Liver (tissue), 9 donors: ENCODE measurements around the gene PEF1. TPM values are rescaled to one million over a fixed set of nuclear protein-coding genes. Genes with fewer than 3 reads are reported as not detected.

ENCODE experiments used
- DNase-seq: peaks from one replicate; pipeline ENCODE4 v3.0.0-alpha.2; 2017; ENCODE audit warnings: low spot score
- H3K27ac ChIP-seq, 2 donors: one replicate each; pipeline ENCODE4 v1.7.0; 2013; ENCODE audit warnings: inconsistent platforms in 2 of 2, low read length in 2 of 2, control low read depth in 1 of 2, low read depth in 1 of 2, mild to moderate bottlenecking in 1 of 2
- H3K27me3 ChIP-seq, 4 donors: one replicate each; pipeline versions ENCODE4 v1.6.1 to v1.7.0; 2013; ENCODE audit warnings: low read length in 3 of 4, inconsistent platforms in 1 of 4, mild to moderate bottlenecking in 1 of 4, moderate library complexity in 1 of 4; ENCODE audit not compliant: control insufficient read depth in 4 of 4, insufficient read depth in 4 of 4
- H3K36me3 ChIP-seq, 4 donors: one replicate each; pipeline versions ENCODE4 v1.6.1 to v1.7.0; 2013; ENCODE audit warnings: low read length in 3 of 4, mild to moderate bottlenecking in 3 of 4, low read depth in 1 of 4, moderate library complexity in 1 of 4; ENCODE audit not compliant: control insufficient read depth in 4 of 4, insufficient read depth in 3 of 4
- H3K4me1 ChIP-seq, 4 donors: one replicate each; pipeline versions ENCODE4 v1.6.1 to v1.7.0; 2013; ENCODE audit warnings: low read length in 3 of 4, mild to moderate bottlenecking in 3 of 4, moderate library complexity in 1 of 4; ENCODE audit not compliant: control insufficient read depth in 4 of 4, insufficient read depth in 4 of 4
- H3K4me3 ChIP-seq, 3 donors: one replicate each; pipeline versions ENCODE4 v1.6.1 to v1.7.0; 2013; ENCODE audit warnings: low read length in 3 of 3, control low read depth in 1 of 3, low read depth in 1 of 3, mild to moderate bottlenecking in 1 of 3
- H3K9ac ChIP-seq, 2 donors: one replicate each; pipeline ENCODE4 v1.7.0; 2013; ENCODE audit warnings: low read length in 2 of 2, mild to moderate bottlenecking in 2 of 2, moderate library complexity in 2 of 2, control low read depth in 1 of 2, low read depth in 1 of 2
- H3K9me3 ChIP-seq, 4 donors: one replicate each; pipeline versions ENCODE4 v1.6.1 to v1.7.0; 2013; ENCODE audit warnings: low read length in 3 of 4; ENCODE audit not compliant: control insufficient read depth in 4 of 4
- ATF3 ChIP-seq: IDR thresholded peaks from 2 replicates; pipeline ENCODE4 v1.6.1; 2016; ENCODE audit warnings: antibody characterized with exemption
- CTCF ChIP-seq: fragments of 150-350 bp; IDR thresholded peaks from 2 replicates; pipeline ENCODE4 v1.5.1; 2017; ENCODE audit warnings: improper control_type of control experiment, low read depth, low read length; ENCODE audit not compliant: missing input control
- EGR1 ChIP-seq, 2 donors: IDR thresholded peaks; 2 replicates each; pipeline ENCODE4 v1.6.1; 2016 to 2018; ENCODE audit warnings: antibody characterized with exemption in 2 of 2, low read depth in 2 of 2
- FOXA1 ChIP-seq: IDR thresholded peaks from 2 replicates; pipeline ENCODE4 v1.6.1; 2016; ENCODE audit warnings: antibody characterized with exemption
- FOXA2 ChIP-seq: IDR thresholded peaks from 2 replicates; pipeline ENCODE4 v1.6.1; 2016; ENCODE audit warnings: antibody characterized with exemption
- GABPA ChIP-seq, 2 donors: IDR thresholded peaks in 1 of 2; conservative IDR thresholded peaks in 1 of 2; 2 replicates each; pipeline ENCODE4 v1.6.1; 2016; ENCODE audit warnings: antibody characterized with exemption in 2 of 2, mild to moderate bottlenecking in 1 of 2, moderate library complexity in 1 of 2
- HNF4A ChIP-seq, 2 donors: conservative IDR thresholded peaks; 2 replicates each; pipeline ENCODE4 v1.6.1; 2016; ENCODE audit warnings: antibody characterized with exemption in 2 of 2, mild to moderate bottlenecking in 2 of 2
- HNF4G ChIP-seq: IDR thresholded peaks from 2 replicates; pipeline ENCODE4 v1.6.1; 2016; ENCODE audit warnings: antibody characterized with exemption
- JUND ChIP-seq, 2 donors: IDR thresholded peaks; 2 replicates each; pipeline ENCODE4 v1.6.1; 2016; ENCODE audit warnings: antibody characterized with exemption in 2 of 2
- MAX ChIP-seq: IDR thresholded peaks from 2 replicates; pipeline ENCODE4 v1.6.1; 2016; ENCODE audit warnings: antibody characterized with exemption
- NR2F2 ChIP-seq: IDR thresholded peaks from 2 replicates; pipeline ENCODE4 v1.6.1; 2016; ENCODE audit warnings: antibody characterized with exemption
- RAD21 ChIP-seq, 2 donors: IDR thresholded peaks; 2 replicates each; pipeline ENCODE4 v1.6.1; 2016; ENCODE audit warnings: antibody characterized with exemption in 2 of 2, mild to moderate bottlenecking in 2 of 2
- REST ChIP-seq: IDR thresholded peaks from 2 replicates; pipeline ENCODE4 v1.6.1; 2016; ENCODE audit warnings: antibody characterized with exemption, mild to moderate bottlenecking
- RXRA ChIP-seq, 2 donors: IDR thresholded peaks; 2 replicates each; pipeline ENCODE4 v1.6.1; 2017 to 2018; ENCODE audit warnings: antibody characterized with exemption in 2 of 2, mild to moderate bottlenecking in 1 of 2
- SP1 ChIP-seq: IDR thresholded peaks from 2 replicates; pipeline ENCODE4 v1.6.1; 2018; ENCODE audit warnings: antibody characterized with exemption, mild to moderate bottlenecking
- YY1 ChIP-seq: IDR thresholded peaks from 2 replicates; pipeline ENCODE4 v1.6.1; 2016; ENCODE audit warnings: antibody characterized with exemption, mild to moderate bottlenecking
- ZBTB33 ChIP-seq: IDR thresholded peaks from 2 replicates; pipeline ENCODE4 v1.6.1; 2016; ENCODE audit warnings: antibody characterized with exemption
- WGBS: extraction: QIAGEN DNeasy Blood & Tissue Kit; methylation state at CpG from one replicate; pipeline ENCODE4 v1.1.7; 2013; 5-methylcytosine and 5-hydroxymethylcytosine counted together
- polyA plus RNA-seq, 2 donors: library from polyadenylated mRNA; stranded (reverse) in 1 of 2; unstranded in 1 of 2; fragments of 200-250 nt in 1 of 2; fragments of >200 nt in 1 of 2; fragmentation: Nextera tagmentation in 1 of 2; extraction: Ambion mirVana in 1 of 2; gene quantifications; one replicate each; pipeline versions ENCODE4 v1.2.1 to v1.2.3, GENCODE V29; 2013 to 2015
- total RNA-seq, 2 donors: library from RNA; depleted of rRNA; stranded (reverse); fragments of >200 nt; gene quantifications; one replicate each; pipeline ENCODE4 v1.2.3, GENCODE V29; 2014
- donor health status: healthy.
- donor health status: healthy.
- donor health status: healthy.
- donor health status: healthy.
- donor health status: healthy.

The PEF1 gene
- total and polyA plus RNA-seq, 4 donors, result 27.7 to 46.8 (median 32.2) TPM

GRCh38 chr1:31677401-31677800, 32.7 kb upstream of the PEF1 start:
- H3K9ac ChIP-seq, result no peak overlapping the region
- no peak overlapping the region for H3K27ac ChIP-seq
- 66% methylated on average over 3 of the region's 3 CpGs for WGBS

GRCh38 chr1:31675756-31676155, 31.1 kb upstream of the PEF1 start:
- H3K27ac ChIP-seq, result no peak overlapping the region
- no peak for TF ChIP-seq ZBTB33
- TF ChIP-seq YY1, result no peak
- TF ChIP-seq MAX, result no peak
- no peak for TF ChIP-seq RAD21 (IDR thresholded peaks at IDR 0.05)
- TF ChIP-seq FOXA1, result no peak
- no peak for TF ChIP-seq HNF4G
- TF ChIP-seq RXRA (IDR thresholded peaks at IDR 0.05), result no peak
- TF ChIP-seq NR2F2, result no peak
- TF ChIP-seq HNF4A (conservative IDR thresholded peaks at IDR 0.05), result no peak
- no peak for TF ChIP-seq JUND (IDR thresholded peaks at IDR 0.05)
- TF ChIP-seq ATF3, result no peak
- TF ChIP-seq EGR1 (IDR thresholded peaks at IDR 0.05; ENCODE audit: low read depth in 2 of 2), result no peak
- WGBS, result 78% methylated on average over 14 of the region's 14 CpGs
- H3K9ac ChIP-seq, result no peak overlapping the region
- H3K27me3 ChIP-seq, result no peaks in the 10 kb centered on the region
- H3K9me3 ChIP-seq, result no peaks in the 10 kb centered on the region
- no peak for DNase-seq
- H3K36me3 ChIP-seq, result no peaks in the 10 kb centered on the region
- no peaks in the 10 kb centered on the region for H3K4me1 ChIP-seq
- no peak overlapping the region for H3K4me3 ChIP-seq

More at GRCh38 chr1:31677401-31677800, 32.7 kb upstream of the PEF1 start:
- peaks cover 0 to 5% (median 0%) of the 10 kb centered on the region in 4 donors for H3K27me3 ChIP-seq
- no peaks in the 10 kb centered on the region for H3K4me1 ChIP-seq
- no peak for TF ChIP-seq SP1
- TF ChIP-seq FOXA2, result no peak
- TF ChIP-seq GABPA (IDR thresholded peaks at IDR 0.05 in 1 of 2, conservative IDR thresholded peaks at IDR 0.05 in 1 of 2), result no peak
- no peak for TF ChIP-seq HNF4A (conservative IDR thresholded peaks at IDR 0.05)
- no peak for TF ChIP-seq JUND (IDR thresholded peaks at IDR 0.05)
- no peaks in the 10 kb centered on the region for H3K9me3 ChIP-seq
- H3K4me3 ChIP-seq, result no peak overlapping the region
- no peaks in the 10 kb centered on the region for H3K36me3 ChIP-seq
- DNase-seq, result no peak

GRCh38 chr1:31675161-31675560, 30.5 kb upstream of the PEF1 start:
- Histone ChIP-seq H3K27ac (no peak overlapping the region), H3K9ac (no peak overlapping the region), H3K4me3 (no peak overlapping the region), H3K36me3 (no peaks in the 10 kb centered on the region), H3K4me1 (peaks cover 0 to 3% (median 1%) of the 10 kb centered on the region in 4 donors), H3K9me3 (no peaks in the 10 kb centered on the region), H3K27me3 (no peaks in the 10 kb centered on the region)
- DNase-seq, result no peak
- TF ChIP-seq RAD21 (IDR thresholded peaks at IDR 0.05) (no peak), HNF4A (conservative IDR thresholded peaks at IDR 0.05) (no peak), YY1 (no peak), GABPA (IDR thresholded peaks at IDR 0.05 in 1 of 2, conservative IDR thresholded peaks at IDR 0.05 in 1 of 2) (no peak), EGR1 (IDR thresholded peaks at IDR 0.05; ENCODE audit: low read depth in 2 of 2) (no peak), FOXA2 (no peak), NR2F2 (no peak), ZBTB33 (no peak), JUND (IDR thresholded peaks at IDR 0.05) (no peak), REST (no peak), RXRA (IDR thresholded peaks at IDR 0.05) (no peak), CTCF (no peak)
- WGBS, result 72% methylated on average over 7 of the region's 7 CpGs
